ENCODE data around the gene OVOL3.
"Not testable (repeated sequence)": the region's sequence is repeated elsewhere in the genome, so short reads cannot be mapped to it uniquely, and the experiment has no call there.

Gene OVOL3

DNA sequence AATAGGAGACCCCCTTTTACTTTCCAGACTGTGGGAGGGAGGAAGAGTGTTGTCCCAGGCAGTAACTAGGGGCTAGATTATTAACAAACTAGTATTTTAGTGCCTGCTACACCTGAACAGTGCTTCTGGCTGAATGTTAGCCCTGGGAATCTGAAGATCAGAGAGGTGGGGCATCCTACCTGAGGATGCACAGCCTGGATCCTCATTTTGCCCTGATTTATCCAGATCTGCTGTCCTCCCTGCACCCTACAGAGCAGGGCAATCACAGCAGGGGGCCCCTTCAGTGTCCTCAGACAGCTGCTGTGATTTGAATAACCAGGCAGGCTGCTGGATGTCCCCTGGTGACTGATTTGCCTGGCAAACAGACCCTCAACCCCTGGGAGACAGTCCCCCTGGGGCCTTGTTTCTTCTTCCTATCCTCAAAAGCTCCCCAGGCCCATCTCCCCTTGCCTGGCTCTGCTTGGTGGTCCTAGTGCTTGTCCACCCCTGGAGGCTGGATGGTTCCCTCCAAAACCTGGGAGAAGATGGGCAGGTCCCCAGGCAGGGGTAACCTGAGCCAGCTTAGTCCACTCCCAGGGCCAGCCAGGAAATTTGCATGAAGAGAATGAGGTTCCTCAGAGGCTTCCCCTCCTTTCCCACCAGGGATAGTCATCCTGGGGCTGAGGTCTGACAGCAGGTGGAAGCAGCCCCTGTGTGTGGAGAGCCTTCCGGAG, at the start of gene OVOL3:
OVOL3 (plus strand) TSS at position 657 of the 713 bp plus-strand sequence. CDS start 60 bp downstream, outside the sequence.
- DNase-seq: no peak

DNA sequence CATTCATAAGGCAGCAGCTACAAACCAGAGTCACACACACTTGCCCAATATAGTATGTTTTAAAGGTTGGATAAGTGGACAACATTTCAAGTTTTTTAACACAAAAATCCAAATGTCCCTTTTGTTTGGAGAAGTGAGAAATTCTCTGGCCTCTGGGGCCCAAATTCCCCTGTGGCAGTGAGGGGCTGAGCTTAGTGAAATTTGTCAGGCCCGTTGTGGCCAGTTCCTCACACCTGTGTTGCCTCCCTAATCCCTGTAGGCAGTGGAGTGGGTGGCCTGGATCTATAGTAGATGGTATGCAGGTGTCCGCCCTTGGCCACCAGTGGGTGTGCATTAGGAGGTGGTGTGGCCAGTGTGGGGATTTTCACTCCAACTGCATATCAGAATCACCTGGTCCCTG, 49.6 kb upstream of the OVOL3 start:
- no peak for DNase-seq

DNA sequence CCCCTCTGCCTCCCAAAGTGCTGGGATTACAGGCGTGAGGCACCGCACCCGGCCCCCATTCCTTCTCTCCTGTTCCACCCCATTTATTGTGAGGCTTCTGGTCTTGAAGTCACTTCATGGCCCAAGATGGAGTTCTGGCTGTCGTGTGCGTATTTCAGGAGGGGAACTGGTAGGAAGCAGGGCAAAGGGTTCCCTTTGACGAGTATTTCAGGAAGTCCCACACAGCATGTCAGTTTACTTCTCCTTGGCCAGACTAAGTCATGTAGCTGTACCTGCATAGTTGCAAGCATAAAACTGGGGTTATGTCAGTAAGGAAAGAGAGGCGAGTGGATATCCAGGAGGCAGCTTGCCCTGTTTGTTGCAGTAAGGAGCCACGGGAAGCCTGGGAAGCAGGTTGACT, 46.1 kb upstream of the OVOL3 start:
- no peak for DNase-seq

DNA sequence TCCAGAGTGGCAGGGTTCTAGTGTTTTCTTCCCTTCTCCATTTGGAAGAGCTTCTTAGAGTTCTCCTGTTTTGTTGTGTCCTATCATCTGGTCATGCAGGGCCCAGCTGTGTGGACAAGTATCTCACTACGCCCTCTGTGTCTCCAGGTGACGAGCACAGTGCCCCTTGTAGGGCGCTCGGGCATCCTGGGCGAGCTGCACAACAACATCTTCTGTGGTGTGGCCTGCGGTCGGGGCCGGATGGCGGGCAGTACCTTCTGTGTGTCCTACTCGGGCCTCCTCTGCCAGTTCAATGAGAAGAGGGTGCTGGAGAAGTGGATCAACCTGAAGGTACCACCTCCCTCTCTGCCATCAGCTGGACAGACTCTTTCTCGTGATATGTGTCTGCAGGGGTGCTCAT, 43.3 kb upstream of the OVOL3 start:
- no peak for DNase-seq

DNA sequence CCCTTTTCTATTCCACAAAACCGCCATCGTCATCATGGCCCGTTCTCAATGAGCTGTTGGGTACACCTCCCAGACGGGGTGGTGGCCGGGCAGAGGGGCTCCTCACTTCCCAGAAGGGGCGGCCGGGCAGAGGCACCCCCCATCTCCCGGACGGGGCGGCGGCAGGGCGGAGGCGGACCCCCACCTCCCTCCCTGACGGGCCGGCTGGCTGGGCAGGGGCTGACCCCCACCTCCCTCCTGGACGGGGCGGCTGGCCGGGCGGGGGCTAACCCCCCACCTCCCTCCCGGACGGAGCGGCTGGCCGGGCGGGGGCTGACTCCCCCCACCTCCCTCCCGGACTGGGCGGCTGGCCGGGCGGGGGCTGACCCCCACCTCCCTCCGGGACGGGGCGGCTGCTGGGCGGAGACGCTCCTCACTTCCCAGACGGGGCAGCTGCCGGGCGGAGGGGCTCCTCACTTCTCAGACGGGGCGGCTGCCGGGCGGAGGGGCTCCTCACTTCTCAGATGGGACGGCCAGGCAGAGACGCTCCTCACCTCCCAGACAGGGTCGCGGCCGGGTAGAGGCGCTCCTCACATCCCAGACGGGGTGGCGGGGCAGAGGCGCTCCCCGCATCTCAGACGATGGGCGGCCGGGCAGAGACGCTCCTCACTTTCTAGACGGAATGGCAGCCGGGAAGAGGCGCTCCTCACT, 42.0 kb upstream of the OVOL3 start:
- not testable (repeated sequence) for DNase-seq

DNA sequence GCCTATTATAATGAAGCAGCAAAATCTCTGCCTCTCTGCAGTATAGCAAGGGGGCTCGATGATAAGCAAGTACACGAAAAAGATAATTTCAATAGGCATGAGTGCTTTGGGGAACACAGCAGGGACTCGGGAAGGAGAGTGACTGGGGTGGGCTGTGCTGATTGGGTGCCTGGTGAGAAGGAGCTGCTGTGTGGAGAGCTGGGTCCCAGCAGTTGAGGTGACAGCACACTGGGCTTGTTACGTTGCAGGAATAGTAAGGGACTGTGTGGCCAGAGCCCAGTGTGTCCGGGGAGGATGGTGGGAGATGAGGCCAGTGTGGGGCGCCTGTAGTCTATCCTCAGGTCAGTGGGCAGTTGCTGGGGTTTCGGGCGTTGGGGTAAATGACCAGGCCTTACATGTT, 38.9 kb upstream of the OVOL3 start:
- DNase-seq: no peak

DNA sequence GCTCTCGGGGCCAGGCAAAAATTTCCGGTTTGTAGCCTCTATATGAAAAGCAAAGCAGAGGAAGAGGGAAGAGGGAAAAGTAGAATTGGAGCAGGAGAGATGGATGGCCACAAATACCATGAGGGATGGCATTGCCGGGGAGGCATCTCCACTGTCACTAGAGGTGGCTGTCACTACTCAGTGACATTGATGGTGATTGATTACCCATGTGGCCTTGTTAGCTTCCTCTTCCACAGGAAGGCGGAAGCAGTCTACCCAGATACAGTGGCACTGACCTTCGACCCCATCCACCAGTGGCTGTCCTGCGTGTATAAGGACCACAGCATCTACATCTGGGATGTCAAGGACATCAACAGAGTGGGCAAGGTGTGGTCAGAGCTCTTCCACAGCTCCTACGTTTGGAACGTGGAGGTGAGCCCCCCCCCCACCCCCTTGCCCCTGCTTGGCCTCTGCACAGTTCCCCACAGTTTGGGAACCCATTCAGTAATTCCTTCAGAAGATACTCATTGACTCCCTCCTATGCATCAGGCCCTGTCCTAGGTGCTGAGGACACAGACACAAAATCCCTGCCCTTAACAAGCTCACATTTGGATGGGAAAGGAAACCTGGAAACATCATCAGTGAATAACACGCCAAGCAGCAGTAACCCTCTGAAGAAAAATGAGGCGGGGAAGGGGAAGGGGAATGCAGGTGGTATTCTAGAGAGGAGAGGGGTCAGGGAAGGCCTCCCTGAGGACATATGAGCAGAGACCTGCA, 37.6 kb upstream of the OVOL3 start:
- no peak for DNase-seq

DNA sequence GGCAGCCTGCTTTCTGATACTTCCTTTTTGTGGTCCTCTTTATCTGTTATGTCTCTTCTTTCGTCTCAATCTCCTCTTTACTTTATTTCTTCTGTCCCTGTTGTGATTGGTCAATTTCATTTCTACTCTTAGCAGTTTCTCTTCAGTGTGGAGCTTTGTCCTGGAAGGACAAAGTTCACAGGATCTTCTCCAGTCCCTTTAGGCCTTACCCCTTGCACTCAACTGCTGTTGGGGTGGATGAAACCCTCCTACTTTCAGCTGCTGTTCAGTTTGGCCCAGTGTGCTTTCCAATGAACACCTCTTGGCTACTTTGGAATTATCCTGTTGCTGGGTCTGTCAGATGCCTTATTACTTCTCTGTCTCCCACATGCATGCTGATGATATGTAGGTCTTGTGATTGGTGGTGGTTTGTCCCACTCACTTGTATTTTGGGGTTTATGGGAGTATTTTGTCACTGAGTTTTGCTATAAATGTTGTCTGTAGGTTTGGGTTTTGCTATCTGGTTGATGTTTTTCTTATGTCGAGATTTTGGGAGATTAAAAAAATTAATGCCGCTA, 31.5 kb upstream of the OVOL3 start:
- DNase-seq: no peak

DNA sequence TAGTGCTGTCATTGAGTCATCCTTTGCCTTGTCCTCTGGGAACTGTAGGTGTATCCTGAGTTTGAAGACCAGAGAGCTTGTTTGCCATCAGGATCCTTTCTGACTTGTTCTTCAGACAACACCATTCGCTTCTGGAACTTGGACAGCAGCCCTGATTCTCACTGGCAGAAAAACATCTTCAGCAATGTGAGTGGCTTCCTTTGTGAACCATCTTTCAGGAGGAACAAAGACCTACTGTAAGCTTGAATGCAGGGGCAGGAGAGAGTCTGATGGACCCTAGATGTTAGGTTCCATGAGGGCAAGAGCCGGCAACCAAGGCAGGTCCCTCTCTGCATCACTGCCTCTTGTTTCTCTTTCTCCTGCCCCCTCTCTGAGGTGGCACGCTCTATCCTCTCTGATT, 29.6 kb upstream of the OVOL3 start:
- DNase-seq: no peak

DNA sequence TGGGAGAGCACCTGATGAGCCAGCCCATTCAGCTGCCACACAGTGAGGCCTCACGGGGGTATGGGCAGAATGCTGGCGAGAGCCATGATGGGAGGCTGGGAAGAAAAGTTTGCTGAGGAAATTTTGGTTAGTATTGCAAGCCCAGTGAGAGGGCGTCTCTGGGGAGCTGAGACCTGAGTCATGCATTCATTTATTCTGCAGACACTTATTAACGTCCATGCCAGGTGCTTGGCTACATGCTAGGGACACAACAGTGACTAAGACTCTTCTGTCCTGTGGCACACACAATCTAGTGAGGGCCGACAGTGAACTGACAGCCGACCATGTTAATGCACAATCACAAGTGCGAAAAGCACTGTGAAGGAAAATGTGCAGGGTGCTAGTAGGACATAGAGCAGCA, 29.0 kb upstream of the OVOL3 start:
- no peak for DNase-seq

DNA sequence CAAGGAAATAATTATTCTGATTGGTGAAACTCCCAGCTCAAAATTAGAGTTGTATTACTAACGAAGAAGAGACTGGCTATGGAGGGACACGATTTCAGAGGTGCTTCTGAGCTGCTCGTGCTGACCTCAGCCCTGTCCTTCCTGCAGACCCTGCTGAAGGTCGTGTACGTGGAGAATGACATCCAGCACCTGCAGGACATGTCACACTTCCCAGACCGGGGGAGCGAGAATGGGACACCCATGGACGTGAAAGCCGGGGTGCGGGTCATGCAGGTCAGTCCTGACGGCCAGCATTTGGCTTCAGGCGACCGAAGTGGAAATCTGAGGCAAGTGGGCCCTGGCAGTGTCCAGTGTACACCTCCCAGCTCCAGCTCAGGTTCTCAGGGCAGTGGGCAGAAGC, 28.0 kb upstream of the OVOL3 start:
- no peak for DNase-seq

DNA sequence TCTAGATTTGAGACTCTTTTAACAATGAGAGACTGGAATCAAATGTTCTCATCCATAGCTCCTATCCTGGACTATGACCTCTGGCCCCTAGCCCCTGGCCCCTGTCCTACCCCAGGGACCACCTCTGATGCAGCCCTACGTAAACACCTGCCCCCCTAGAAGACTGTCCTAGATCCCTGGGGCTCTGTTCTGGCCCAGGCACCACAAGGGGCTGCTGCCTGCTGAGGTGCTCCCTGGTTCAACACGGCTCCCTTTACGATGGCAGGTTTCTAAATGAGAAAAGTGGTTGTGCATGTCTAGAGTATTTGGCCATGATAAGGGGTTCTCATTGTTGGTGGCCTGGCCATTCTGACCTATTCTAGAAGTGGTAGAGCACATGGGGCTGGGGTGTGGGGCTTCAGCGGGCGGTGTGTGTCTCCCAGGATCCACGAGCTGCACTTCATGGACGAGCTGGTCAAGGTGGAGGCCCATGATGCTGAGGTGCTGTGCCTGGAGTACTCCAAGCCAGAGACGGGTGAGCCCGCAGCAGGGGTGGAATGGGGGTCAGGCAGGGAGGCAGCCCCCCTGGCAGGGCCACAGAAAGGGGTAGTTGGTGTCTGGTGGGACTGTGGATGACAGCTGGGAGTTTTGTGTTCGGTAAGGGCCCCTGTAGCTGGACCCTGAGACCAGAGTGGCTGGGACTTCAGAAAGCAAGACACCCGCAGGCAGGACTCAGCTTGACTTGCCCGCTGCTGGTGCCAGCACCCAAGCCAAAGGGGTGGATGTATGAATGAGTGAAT, 26.5 kb upstream of the OVOL3 start:
- no peak for DNase-seq

DNA sequence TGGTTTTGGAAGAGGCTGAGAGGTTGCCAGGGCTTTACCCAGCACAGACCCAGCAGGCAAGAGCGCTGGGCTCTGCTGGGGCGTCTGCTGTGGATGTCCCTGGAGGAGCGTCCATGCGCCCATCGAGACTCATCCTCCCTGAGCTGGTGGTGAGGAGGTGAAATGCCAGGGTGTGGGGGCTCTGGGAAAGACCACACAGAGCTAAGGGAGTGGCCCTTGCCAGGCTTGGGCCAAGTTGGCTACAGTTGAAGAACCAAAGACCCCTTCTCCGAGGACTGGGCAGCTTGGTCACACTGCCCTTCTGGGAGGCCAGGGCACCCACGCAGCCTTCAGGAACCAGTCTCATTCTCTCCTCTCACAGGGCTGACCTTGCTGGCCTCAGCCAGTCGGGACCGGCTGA, 24.6 kb upstream of the OVOL3 start:
- DNase-seq: no peak

DNA sequence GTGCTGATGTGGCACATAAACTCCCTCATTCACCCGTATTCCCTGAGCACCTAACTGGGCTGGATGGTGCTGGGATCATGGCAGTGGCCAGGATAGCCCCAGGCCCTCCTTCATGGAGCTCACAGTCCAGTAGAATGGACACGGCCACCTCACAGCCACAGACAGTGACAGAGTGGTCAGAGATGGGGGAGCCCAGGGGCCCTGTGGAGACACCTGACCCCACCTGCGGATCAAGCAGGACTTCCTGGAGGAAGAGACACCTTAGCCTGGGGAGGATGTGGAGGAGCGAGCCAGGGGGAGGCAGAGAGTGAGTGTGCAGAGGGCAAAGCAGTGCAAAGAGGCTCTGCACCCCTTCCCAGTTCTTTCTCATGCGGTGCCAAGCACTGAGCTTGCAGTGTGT, 21.1 kb upstream of the OVOL3 start:
- no peak for DNase-seq

DNA sequence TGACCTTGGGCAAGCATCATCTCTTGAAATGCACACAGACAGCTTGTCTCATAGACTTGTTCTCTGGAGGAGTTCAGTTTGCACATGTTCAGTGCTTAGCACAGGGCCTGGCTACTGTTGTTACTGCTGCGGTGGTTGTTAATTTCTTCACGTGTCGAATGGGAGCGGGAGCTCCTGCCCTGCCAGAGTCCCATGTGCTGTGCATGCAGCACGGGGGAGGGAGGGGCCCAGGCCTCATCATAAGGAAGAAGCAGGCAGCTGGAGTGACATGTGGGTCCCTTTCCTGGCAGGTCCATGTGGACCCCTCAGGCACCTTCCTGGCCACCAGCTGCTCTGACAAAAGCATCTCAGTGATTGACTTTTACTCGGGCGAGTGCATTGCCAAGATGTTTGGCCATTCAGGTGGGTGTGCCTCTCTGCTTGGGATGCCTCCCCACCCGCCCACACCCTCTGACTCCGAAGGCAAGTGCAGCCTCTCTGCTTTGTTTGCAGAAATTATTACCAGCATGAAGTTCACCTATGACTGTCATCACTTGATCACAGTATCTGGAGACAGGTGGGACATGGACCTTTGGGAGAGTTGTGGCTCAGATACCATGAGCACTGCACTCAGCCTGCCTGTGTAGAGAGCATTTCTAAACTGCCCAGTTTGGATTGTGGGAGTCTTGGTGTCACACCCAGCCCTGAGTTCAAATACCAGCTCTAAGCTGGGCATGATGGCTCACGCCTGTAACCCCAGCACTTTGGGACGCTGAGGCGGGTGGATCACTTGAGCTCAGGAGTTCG, 19.8 kb upstream of the OVOL3 start:
- no peak for DNase-seq

DNA sequence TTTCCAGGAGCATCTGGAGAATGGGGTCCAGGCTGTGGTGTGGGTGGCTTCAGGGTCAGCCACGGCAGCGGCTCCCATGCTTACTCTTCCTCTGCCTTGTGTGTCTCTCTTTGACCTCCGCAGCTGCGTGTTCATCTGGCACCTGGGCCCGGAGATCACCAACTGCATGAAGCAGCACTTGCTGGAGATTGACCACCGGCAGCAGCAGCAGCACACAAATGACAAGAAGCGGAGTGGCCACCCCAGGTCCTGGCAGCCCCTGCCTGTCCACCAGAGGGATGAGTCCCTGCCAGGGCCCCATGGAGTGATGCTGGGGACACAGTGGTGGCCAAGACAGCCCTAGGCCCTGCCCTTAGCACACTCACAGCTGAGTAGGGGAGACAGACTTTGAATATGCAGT, 18.4 kb upstream of the OVOL3 start:
- no peak for DNase-seq

DNA sequence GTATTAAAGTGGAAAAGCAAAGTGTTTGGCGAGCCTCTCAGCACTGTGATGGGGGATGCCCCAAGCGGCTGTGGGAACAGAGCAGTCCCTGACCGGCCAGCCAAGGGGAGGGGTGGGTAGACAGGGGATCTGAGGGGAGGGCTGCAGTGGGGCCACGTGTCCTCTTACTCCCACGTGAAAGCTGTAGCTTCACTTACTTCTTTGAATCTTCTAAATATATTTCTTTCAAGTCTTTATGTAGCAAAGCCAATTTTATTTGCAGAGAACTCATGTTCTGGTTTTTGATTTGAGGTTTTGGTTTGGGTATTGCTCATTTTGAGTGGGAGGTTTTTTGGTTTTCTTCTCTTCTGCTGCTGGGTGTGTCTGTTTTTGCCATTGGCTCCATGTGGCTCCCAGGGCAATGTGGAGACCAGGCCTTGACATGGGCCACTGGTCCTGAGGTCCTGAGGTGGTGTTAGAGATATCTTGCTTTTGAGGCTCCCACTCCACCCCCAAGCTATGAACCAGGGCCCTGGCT, 17.7 kb upstream of the OVOL3 start:
- DNase-seq: no peak

DNA sequence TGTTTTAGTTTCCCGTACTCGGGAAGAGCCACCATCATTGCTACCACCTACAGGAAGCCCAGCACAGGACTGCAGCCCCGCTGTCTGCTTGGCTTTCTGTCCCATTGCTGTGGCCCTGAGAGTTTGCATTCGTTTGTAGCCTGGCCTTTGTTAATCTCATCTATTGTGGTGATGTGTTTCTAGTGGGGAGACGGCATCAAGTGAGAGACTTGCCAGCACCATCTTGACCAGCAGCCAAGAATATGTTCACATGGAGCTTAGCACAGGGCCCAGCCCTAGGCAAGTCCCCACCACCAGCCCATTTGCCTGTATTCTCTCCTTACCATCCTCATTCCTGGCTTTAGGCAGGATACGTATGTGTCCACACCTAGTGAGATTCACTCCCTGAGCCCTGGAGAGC, 17.3 kb upstream of the OVOL3 start:
- no peak for DNase-seq

DNA sequence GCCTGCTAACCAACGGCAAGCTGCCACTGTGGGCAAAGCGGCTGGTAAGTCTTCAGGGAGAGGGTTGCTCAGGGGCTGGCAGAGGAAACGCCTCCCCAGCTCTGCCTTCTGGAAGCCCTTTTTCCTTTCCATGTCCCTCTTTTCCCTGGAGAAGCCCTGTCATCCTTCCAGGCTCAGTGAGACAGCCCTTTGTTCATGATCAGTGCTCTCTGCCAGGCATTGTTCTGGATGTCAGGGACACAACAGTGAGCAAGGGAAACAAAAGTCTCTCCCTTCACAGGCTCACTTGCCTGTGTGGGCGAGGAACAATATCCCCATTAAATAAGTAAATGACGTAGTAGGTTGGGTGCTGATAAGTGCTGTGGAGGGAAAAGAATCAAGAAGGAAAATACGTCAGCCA, 13.9 kb upstream of the OVOL3 start:
- DNase-seq: no peak

DNA sequence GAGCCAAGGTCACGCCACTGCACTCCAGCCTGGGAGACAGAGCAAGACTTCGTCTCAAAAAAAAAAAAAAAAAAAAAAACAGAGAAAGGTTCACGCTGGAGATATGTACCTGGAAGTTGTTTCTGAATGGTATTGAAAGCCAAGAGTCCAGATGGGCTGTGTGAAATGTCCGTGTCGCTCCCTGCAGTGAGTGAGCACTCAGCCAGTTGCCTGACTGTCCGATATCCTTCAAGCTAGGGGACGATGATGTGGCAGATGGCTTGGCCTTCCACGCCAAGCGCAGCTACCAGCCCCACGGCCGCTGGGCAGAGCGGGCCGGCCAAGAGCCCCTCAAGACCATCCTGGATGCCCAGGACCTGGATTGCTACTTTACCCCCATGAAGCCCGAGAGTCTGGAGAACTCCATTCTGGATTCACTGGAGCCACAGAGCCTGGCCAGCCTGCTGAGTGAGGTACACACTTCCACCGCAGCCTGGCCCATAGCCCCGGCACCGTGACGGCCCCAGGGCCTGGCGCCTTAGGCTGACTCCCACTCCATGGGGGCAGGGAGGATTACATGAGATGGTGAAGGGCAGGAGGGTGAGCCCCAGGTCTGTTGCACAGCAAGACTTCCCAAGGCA, 11.7 kb upstream of the OVOL3 start:
- DNase-seq: no peak

DNA sequence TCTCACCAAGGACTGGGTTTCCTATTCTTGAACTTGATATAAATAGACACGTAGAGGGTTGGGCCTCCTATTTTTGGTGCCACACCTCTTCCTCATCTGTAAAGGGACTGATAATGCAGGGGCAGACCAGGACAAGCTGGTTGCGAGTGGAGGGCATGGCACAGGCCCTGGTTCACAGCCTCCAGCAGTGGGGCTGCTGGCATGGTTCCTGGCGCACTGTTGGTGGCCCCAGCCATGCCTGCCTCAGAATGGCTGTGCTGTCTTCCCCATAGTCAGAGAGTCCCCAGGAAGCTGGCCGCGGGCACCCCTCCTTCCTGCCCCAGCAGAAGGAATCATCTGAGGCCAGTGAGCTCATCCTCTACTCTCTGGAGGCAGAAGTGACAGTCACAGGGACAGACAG, 10.5 kb upstream of the OVOL3 start:
- DNase-seq: no peak
